ENCODE results near the gene UGT3A2. TPM values are rescaled to one million over a fixed set of nuclear protein-coding genes. Genes with fewer than 3 reads are reported as not detected.

UGT3A2 gene
- not detected in 2 replicates for total RNA-seq

GRCh38 chr5:36066540-36067210 is at the start of gene UGT3A2:
Gene UGT3A2, minus strand, starts transcription at chr5:36066882. Its CDS starts 93 bp downstream, at chr5:36066789.

GRCh38 chr5:35990941-35991611 is 75.6 kb downstream of the UGT3A2 start, which contains the start of gene UGT3A1:
Gene UGT3A1, minus strand, starts transcription at chr5:35991390. Its CDS starts 150 bp downstream, at chr5:35991240.

Small RNA genes lying within 50 kb of the gene (small RNA-seq; reads per million reads assigned to genes)
- gene AC016612.1, result not detected

Other genes starting within 250 kb of the UGT3A2 start
- 32.3 and 75.0 TPM in 2 replicates for gene IL7R, start 210.0 kb downstream of the UGT3A2 start, total RNA-seq
- 0.26 and 1.2 TPM in 2 replicates for gene CAPSL, start 128.3 kb downstream of the UGT3A2 start, total RNA-seq
- gene UGT3A1, start 75.5 kb downstream of the UGT3A2 start, total RNA-seq, result not detected in 2 replicates
- 16.3 and 18.6 TPM in 2 replicates for gene LMBRD2, start 85.0 kb upstream of the UGT3A2 start, total RNA-seq
- 37.1 and 47.1 TPM in 2 replicates for gene SKP2, start 85.2 kb upstream of the UGT3A2 start, total RNA-seq
- 33.3 and 34.5 TPM in 2 replicates for gene NADK2, start 175.0 kb upstream of the UGT3A2 start, total RNA-seq
- 0.76 and 0.78 TPM in 2 replicates for gene RANBP3L, start 235.0 kb upstream of the UGT3A2 start, total RNA-seq